NCI-H146 treated with DMSO at 0.1 percent for 48 hours (cell line): ENCODE results near the gene ALDH1L1.
A peak's percentile ranks its signal among the peaks of the same experiment; 100 is the strongest.

Experiments used
- DNase-seq: peaks from one replicate; lab custom pipeline; 2025; ENCODE audit not compliant: unreplicated experiment; lab: John Stamatoyannopoulos, UW

The ALDH1L1 gene

DNA sequence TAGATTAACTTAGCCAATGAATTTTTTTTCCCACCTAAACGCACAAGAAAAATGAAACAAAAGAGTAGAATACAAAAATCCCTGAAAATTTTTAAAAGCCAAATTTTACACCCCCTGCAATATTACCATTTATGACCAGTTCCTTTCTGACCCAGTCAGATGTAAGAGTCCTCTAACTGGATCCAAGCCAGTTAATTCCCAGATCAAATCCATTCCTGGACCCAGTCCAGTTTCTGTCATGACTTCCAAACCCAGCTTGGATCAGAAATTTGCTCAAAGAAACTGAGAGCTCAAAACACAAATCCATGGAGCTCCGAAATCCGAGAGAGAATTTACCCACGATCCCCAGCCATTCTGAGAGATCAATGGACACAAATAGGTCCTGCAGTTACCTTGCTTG is 17.0 kb upstream of the ALDH1L1 start:
- DNase-seq: no peak

- no peak for DNase-seq
Observed at GRCh38 chr3:126194713-126195305, 14.4 kb upstream of the ALDH1L1 start.

- no peak for DNase-seq
Observed at GRCh38 chr3:126191246-126191645, 10.9 kb upstream of the ALDH1L1 start.

DNA sequence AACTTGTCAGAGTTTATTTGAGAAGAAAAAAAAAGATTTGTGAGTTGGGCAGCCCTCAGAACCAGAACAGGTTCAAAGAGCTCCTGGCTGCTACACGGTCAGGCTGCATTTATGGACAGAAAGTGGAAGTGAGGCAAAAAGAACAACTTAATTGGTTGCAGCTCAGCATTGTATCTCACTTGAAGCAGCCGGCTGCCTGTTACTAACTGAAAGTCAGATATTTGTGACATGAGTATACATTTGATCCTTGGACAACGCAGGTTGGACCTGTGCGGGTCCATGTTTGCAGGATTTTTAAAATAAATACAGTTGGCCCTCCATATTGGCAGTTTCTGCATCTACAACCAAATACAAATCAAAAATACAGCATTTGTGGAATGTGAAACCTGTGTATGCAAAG is 7.5 kb upstream of the ALDH1L1 start:
- DNase-seq: no peak

DNA sequence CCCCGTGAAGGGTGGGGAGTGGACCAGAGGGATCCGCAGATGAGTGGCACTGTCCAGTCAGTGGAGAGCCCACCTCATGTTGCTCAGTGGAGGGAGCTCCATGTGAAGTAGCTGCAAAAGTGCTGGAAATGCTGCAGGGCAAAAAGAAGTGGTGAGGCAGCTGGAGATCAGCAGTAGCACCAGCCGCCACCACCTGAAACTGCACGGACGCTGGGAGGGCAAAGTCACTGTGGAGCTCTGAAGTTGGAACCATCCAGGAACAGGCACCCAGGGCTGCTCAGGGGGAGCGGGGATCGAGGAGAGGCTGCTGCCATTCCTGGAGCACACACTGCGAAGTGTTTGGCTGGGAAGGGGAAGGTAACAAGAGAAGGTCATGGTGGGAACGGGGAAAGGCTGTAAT is 6.4 kb upstream of the ALDH1L1 start:
- no peak for DNase-seq

DNA sequence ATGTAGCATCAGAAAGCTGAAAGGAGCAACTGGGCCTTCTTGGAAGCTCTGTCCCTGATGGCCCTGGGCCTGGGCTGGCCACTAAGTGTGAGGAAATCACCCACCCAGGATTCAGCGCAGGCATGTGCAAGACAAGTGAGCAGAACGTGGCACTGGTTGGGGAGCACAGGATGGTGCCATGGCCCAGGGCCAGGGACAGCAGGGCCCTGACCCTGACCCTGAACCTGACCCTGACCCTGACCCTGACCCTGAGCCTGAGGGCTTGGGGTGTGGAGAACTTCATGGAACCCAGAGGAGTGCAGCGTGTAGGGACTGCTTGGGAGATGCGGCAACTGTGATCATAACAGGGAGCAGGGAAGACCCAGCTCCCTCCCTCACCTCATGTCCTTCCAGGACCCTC is 5.9 kb upstream of the ALDH1L1 start:
- DNase-seq: no peak

GRCh38 chr3:126184465-126185000 is 4.1 kb upstream of the ALDH1L1 start:
- DNase-seq: no peak

DNA sequence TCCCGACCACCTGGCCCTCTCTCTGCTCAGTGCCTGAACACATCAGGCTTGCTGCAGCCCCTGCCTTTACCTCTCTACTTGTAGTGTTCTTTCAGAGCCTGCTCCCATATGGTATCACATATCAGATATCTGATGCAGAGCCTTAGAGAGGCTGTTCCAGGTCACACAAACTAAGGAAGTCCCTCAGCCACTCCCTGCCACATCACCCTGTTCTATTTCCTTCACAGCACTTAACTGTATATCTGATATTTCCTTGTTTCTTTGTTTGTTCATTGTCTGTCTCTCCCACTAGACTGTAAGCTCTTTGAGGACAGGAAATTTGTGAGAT is 976 bp upstream of the ALDH1L1 start:
- DNase-seq: no peak

DNA sequence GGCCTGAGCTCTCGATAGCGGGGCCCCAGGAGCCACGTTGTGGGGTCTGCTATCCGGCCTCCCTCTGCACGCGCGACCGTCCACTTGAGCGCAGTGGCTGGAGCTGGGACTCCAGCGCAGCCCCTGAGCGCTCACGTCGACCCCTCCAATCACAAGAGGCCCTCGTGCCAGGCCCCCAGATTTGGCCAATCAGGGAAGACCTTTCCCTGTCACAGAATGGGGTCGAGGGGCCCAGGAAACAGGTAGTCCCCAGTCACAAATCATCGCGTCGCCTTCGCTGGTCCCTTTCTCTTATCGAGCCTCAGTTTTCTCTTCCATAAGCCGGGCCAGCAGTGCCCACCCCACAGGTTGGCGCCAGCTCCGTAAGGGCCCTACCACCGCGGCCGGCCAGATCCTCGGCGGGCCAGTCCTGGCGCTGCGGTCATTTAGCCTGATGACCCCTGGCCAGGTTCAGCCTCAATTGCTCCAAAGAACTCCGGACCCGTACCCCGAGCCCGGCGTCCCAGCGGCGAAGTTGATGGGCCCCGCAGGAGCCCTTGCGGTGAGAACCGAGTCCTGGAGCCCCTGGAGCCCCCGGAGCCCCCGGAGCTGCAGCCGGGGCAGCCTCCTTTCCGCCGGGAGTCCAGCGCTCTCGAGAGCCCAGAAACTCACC is 435 bp downstream of the ALDH1L1 start:
- DNase-seq: no peak

DNA sequence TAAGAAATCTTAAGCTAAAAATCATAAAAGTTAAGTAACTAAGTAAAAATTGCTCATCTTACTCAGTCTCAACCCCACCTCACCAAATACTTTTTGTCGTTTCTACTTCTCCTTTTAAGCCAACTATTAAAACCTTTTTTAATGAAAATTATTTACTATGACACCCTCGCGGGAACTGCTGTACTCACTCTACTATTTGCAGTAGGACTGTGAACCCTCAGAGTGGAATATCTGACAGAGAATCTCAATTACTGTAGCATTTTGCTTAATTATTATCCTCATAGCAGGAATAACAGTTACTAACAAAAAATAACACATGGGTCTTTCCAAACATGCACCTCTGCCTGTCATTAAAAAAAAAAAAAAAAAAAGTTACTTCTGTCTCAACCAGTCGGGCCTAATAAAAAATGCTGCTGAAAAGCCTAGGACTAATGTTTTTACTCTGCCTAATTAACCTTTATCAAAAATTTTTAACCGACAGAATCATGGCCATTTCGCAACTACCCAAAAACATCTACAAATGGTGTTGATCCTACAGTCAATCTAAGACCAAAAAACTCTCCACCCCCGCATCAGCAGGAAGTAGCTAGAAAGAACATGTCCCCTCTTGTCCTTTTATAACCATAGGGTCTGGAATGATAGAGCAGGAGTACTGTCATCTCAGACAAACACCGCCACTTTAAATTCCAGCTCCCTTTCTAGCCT is 10.2 kb downstream of the ALDH1L1 start:
- DNase-seq: no peak

DNA sequence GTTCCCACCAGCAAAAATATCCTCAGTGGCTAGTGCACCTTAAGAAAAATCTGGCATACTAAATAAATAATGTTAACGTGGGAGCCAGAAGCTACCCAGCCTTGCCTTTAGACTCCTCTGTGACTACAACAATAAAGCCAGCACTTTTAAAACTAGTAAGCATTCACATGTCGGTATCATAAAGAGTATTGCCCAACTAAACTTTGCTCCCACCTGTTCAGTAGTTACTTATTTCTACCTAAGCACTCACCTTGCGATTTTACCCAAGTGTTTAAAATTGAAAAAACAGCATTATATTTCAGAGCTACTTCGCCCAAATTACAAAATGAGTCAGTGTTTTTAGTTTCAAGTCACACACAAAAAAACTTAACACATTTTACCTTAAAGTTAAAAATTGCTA is 12.8 kb downstream of the ALDH1L1 start:
- no peak for DNase-seq

DNA sequence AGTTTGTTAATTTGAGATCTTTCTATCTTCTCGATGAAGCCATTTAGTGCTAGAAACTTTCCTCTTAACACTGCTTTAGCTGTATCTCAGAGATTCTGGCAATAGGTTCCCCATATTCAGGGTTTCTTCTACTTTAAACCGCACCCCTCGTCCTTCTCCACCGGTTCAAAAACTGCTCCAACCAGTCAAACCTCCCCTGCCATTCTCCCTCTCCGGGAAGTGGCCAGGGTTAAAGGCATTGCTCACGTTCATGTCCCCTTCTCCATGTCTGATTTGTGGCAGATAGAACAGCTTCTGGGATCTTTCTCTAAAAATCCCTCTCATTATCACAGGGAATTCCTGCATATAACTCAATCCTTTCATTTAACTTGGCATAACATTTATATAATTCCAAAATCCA is 14.4 kb downstream of the ALDH1L1 start:
- no peak for DNase-seq

DNA sequence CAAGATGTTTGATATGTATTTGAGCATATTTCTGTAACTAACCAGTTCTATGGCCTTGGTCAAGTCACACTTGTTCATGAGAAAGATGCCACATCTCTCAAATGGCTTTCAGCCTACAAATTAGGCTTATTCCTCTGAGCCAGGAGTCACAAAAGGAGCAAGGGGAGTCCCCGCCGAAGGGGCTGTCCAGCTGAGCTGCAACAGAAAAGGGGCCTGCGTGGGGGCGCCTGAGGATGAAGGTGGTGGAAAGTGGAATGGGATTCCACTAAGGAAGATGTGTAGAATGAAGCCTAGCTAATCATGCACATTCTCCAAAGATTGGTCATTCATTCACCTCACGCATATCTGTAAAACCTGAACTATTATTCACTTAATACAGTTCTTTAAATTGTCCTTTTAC is 19.1 kb downstream of the ALDH1L1 start:
- DNase-seq: no peak

GRCh38 chr3:126160243-126161210 is 19.9 kb downstream of the ALDH1L1 start:
- no peak for DNase-seq

DNA sequence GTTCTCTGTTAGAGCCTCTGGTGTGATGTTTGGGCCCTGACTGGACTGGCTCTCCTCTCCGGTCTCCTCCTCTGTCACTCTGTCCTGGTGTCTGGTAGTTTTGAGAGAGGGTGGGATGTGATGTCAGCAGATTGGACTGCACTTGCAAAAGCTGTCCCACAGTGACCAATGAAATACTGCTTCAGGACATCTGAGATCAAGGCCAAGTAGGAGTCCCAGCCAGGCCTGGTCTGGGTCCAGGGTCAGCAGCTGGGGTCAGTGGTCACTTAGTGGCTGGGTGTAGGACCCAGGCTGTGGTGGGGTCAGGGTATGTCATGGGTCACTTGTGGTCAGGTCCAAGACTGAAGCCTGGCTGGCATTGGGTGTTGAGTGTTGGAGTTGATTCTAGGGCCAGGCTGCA is 20.9 kb downstream of the ALDH1L1 start:
- DNase-seq: no peak

DNA sequence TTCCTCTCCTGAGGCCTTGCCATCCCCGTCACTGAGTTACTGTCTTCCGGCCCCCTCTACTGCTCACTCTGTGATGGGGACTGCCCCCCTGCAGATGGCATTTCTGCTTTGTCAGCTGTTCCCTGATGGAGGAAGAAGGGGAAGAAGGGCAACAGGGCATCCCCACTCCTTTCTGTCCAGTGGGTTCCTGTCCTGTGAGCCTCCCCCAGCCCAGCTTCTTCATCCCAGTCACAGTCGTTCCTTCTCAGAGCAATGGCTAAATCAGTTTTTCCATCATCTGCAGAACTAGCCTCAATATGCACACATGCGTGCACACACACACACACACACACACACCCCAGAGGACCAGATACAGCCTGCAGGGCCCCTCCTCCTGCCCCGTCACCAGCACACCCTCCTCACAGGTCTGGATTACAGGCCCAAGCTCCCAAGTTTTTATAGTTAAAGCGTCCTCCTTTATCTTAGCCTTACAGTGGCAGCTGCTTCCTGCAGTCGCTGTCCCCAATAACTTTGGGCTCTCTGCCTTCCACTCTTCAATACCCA is 21.4 kb downstream of the ALDH1L1 start:
- DNase-seq: no peak

DNA sequence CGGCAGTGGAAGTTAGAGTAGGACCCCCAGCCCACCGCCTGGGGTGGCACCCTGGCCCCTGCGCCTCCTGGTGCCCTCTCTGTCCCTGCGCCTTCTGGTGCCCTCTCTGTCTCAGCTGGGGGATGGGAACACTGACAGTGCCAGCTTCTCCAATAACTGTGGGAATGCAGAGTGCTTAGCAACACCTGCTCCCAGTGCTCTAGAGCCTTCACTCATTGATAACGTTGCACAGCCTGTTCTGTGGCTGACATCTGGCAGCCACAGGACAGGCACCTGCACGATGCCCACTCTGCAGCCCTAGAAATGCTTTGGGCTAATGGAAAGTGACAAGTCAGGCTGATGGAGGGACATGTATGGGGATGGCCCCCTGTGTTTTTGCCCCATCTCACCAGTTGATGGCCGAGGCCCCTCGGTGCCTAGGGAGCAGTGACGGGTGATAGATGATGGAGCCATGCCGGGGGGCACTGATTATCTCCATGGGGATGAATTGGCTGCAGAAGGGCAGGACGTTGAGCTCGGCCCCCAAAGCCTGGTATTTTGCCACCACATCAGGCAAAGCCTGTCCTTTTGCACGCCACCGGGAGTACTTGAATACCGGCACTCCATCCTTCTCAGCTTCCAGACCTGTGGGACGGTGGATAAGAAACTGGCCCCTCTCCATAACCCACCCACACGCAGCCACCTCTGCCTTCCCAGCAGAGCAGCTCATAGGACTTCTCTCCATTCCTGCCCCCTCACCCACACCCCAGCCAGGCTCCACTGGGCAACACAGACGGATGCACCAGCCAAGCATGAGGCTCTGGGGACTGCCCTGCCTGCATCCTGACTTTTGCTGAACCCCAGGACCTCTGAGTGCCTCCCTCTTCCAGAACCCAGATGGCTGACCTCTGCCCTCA is 22.1 kb downstream of the ALDH1L1 start:
- no peak for DNase-seq

GRCh38 chr3:126157083-126157768 is 23.2 kb downstream of the ALDH1L1 start:
- no peak for DNase-seq

GRCh38 chr3:126156468-126156867 is 23.9 kb downstream of the ALDH1L1 start:
- peak; percentile 8 for DNase-seq
